GM23248 (cell line): ENCODE results near the gene DNAI1.

Source experiments
- EZH2 ChIP-seq: fragments of 200-600 bp; sonication (generic); IDR thresholded peaks from 2 replicates; pipeline ENCODE4 v1.6.1; 2018; ENCODE audit warnings: antibody characterized with exemption, mild to moderate bottlenecking; ENCODE audit not compliant: insufficient read depth, poor library complexity, severe bottlenecking
- EZH2phosphoT487 ChIP-seq: fragments of 200-600 bp; sonication (generic); IDR thresholded peaks from 2 replicates; pipeline ENCODE4 v1.6.1; 2018; ENCODE audit warnings: antibody characterized with exemption, moderate library complexity, mild to moderate bottlenecking, low read depth; ENCODE audit not compliant: insufficient read depth

GRCh38 chr9:34440017-34440416 lies 18.6 kb upstream of the DNAI1 start:
- TF ChIP-seq EZH2 (no peak), EZH2phosphoT487 (no peak)
